Liver (tissue), 9 donors: Measurements from ENCODE around the gene JMJD1C. TPM values are rescaled to one million over a fixed set of nuclear protein-coding genes. Genes with fewer than 3 reads are reported as not detected.

Experiments used
- DNase-seq: peaks from one replicate; pipeline ENCODE4 v3.0.0-alpha.2; 2017; ENCODE audit warnings: low spot score
- H3K27ac ChIP-seq, 2 donors: one replicate each; pipeline ENCODE4 v1.7.0; 2013; ENCODE audit warnings: inconsistent platforms in 2 of 2, low read length in 2 of 2, control low read depth in 1 of 2, low read depth in 1 of 2, mild to moderate bottlenecking in 1 of 2
- H3K27me3 ChIP-seq, 4 donors: one replicate each; pipeline versions ENCODE4 v1.6.1 to v1.7.0; 2013; ENCODE audit warnings: low read length in 3 of 4, inconsistent platforms in 1 of 4, mild to moderate bottlenecking in 1 of 4, moderate library complexity in 1 of 4; ENCODE audit not compliant: control insufficient read depth in 4 of 4, insufficient read depth in 4 of 4
- H3K36me3 ChIP-seq, 4 donors: one replicate each; pipeline versions ENCODE4 v1.6.1 to v1.7.0; 2013; ENCODE audit warnings: low read length in 3 of 4, mild to moderate bottlenecking in 3 of 4, low read depth in 1 of 4, moderate library complexity in 1 of 4; ENCODE audit not compliant: control insufficient read depth in 4 of 4, insufficient read depth in 3 of 4
- H3K4me1 ChIP-seq, 4 donors: one replicate each; pipeline versions ENCODE4 v1.6.1 to v1.7.0; 2013; ENCODE audit warnings: low read length in 3 of 4, mild to moderate bottlenecking in 3 of 4, moderate library complexity in 1 of 4; ENCODE audit not compliant: control insufficient read depth in 4 of 4, insufficient read depth in 4 of 4
- H3K4me3 ChIP-seq, 3 donors: one replicate each; pipeline versions ENCODE4 v1.6.1 to v1.7.0; 2013; ENCODE audit warnings: low read length in 3 of 3, control low read depth in 1 of 3, low read depth in 1 of 3, mild to moderate bottlenecking in 1 of 3
- H3K9ac ChIP-seq, 2 donors: one replicate each; pipeline ENCODE4 v1.7.0; 2013; ENCODE audit warnings: low read length in 2 of 2, mild to moderate bottlenecking in 2 of 2, moderate library complexity in 2 of 2, control low read depth in 1 of 2, low read depth in 1 of 2
- H3K9me3 ChIP-seq, 4 donors: one replicate each; pipeline versions ENCODE4 v1.6.1 to v1.7.0; 2013; ENCODE audit warnings: low read length in 3 of 4; ENCODE audit not compliant: control insufficient read depth in 4 of 4
- CTCF ChIP-seq: fragments of 150-350 bp; IDR thresholded peaks from 2 replicates; pipeline ENCODE4 v1.5.1; 2017; ENCODE audit warnings: improper control_type of control experiment, low read depth, low read length; ENCODE audit not compliant: missing input control
- EGR1 ChIP-seq, 2 donors: IDR thresholded peaks; 2 replicates each; pipeline ENCODE4 v1.6.1; 2016 to 2018; ENCODE audit warnings: antibody characterized with exemption in 2 of 2, low read depth in 2 of 2
- FOXA1 ChIP-seq: IDR thresholded peaks from 2 replicates; pipeline ENCODE4 v1.6.1; 2016; ENCODE audit warnings: antibody characterized with exemption
- GABPA ChIP-seq, 2 donors: IDR thresholded peaks in 1 of 2; conservative IDR thresholded peaks in 1 of 2; 2 replicates each; pipeline ENCODE4 v1.6.1; 2016; ENCODE audit warnings: antibody characterized with exemption in 2 of 2, mild to moderate bottlenecking in 1 of 2, moderate library complexity in 1 of 2
- HNF4G ChIP-seq: IDR thresholded peaks from 2 replicates; pipeline ENCODE4 v1.6.1; 2016; ENCODE audit warnings: antibody characterized with exemption
- JUND ChIP-seq, 2 donors: IDR thresholded peaks; 2 replicates each; pipeline ENCODE4 v1.6.1; 2016; ENCODE audit warnings: antibody characterized with exemption in 2 of 2
- NR2F2 ChIP-seq: IDR thresholded peaks from 2 replicates; pipeline ENCODE4 v1.6.1; 2016; ENCODE audit warnings: antibody characterized with exemption
- RAD21 ChIP-seq, 2 donors: IDR thresholded peaks; 2 replicates each; pipeline ENCODE4 v1.6.1; 2016; ENCODE audit warnings: antibody characterized with exemption in 2 of 2, mild to moderate bottlenecking in 2 of 2
- RXRA ChIP-seq, 2 donors: IDR thresholded peaks; 2 replicates each; pipeline ENCODE4 v1.6.1; 2017 to 2018; ENCODE audit warnings: antibody characterized with exemption in 2 of 2, mild to moderate bottlenecking in 1 of 2
- ZBTB33 ChIP-seq: IDR thresholded peaks from 2 replicates; pipeline ENCODE4 v1.6.1; 2016; ENCODE audit warnings: antibody characterized with exemption
- WGBS: extraction: QIAGEN DNeasy Blood & Tissue Kit; methylation state at CpG from one replicate; pipeline ENCODE4 v1.1.7; 2013; 5-methylcytosine and 5-hydroxymethylcytosine counted together
- polyA plus RNA-seq, 2 donors: library from polyadenylated mRNA; stranded (reverse) in 1 of 2; unstranded in 1 of 2; fragments of 200-250 nt in 1 of 2; fragments of >200 nt in 1 of 2; fragmentation: Nextera tagmentation in 1 of 2; extraction: Ambion mirVana in 1 of 2; gene quantifications; one replicate each; pipeline versions ENCODE4 v1.2.1 to v1.2.3, GENCODE V29; 2013 to 2015
- total RNA-seq, 2 donors: library from RNA; depleted of rRNA; stranded (reverse); fragments of >200 nt; gene quantifications; one replicate each; pipeline ENCODE4 v1.2.3, GENCODE V29; 2014
- TF ChIP-seq, protein P1 (sequence below): IDR thresholded peaks from 2 replicates; pipeline ENCODE4 v1.6.1; 2016; ENCODE audit warnings: antibody characterized with exemption
- TF ChIP-seq, protein P2 (sequence below): IDR thresholded peaks from 2 replicates; pipeline ENCODE4 v1.6.1; 2016; ENCODE audit warnings: antibody characterized with exemption, mild to moderate bottlenecking
- donor health status: healthy.
- donor health status: healthy.
- donor health status: healthy.
- donor health status: healthy.
- donor health status: healthy.

JMJD1C gene
- total and polyA plus RNA-seq, 4 donors: 11.0 to 93.1 (median 56.0) TPM

GRCh38 chr10:63175534-63175933, 290.2 kb downstream of the JMJD1C start (continued):
- TF ChIP-seq ZBTB33: no peak
- no peak for TF ChIP-seq NR2F2
- TF ChIP-seq RXRA (IDR thresholded peaks at IDR 0.05): no peak
- TF ChIP-seq, protein P1, sequence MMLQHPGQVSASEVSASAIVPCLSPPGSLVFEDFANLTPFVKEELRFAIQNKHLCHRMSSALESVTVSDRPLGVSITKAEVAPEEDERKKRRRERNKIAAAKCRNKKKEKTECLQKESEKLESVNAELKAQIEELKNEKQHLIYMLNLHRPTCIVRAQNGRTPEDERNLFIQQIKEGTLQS: no peak

- 100% methylated on average over 1 of the region's 1 CpG for WGBS
- H3K27ac ChIP-seq: no peak overlapping the region
- no peaks in the 10 kb centered on the region for H3K9me3 ChIP-seq
- DNase-seq: no peak
- TF ChIP-seq, protein P2, sequence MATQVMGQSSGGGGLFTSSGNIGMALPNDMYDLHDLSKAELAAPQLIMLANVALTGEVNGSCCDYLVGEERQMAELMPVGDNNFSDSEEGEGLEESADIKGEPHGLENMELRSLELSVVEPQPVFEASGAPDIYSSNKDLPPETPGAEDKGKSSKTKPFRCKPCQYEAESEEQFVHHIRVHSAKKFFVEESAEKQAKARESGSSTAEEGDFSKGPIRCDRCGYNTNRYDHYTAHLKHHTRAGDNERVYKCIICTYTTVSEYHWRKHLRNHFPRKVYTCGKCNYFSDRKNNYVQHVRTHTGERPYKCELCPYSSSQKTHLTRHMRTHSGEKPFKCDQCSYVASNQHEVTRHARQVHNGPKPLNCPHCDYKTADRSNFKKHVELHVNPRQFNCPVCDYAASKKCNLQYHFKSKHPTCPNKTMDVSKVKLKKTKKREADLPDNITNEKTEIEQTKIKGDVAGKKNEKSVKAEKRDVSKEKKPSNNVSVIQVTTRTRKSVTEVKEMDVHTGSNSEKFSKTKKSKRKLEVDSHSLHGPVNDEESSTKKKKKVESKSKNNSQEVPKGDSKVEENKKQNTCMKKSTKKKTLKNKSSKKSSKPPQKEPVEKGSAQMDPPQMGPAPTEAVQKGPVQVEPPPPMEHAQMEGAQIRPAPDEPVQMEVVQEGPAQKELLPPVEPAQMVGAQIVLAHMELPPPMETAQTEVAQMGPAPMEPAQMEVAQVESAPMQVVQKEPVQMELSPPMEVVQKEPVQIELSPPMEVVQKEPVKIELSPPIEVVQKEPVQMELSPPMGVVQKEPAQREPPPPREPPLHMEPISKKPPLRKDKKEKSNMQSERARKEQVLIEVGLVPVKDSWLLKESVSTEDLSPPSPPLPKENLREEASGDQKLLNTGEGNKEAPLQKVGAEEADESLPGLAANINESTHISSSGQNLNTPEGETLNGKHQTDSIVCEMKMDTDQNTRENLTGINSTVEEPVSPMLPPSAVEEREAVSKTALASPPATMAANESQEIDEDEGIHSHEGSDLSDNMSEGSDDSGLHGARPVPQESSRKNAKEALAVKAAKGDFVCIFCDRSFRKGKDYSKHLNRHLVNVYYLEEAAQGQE: no peak
- no peak for TF ChIP-seq CTCF
- no peak for TF ChIP-seq NR2F2
- TF ChIP-seq HNF4G: no peak
- H3K27me3 ChIP-seq: no peaks in the 10 kb centered on the region
- peaks cover 2 to 41% (median 18%) of the 10 kb centered on the region in 4 donors for H3K4me1 ChIP-seq
- H3K4me3 ChIP-seq: no peak overlapping the region
- peaks cover 4 to 50% (median 40%) of the 10 kb centered on the region in 4 donors for H3K36me3 ChIP-seq
- no peak overlapping the region for H3K9ac ChIP-seq
Observed at GRCh38 chr10:63173468-63174232, 292.1 kb downstream of the JMJD1C start.

- Histone ChIP-seq H3K36me3 (peaks cover 2 to 40% (median 31%) of the 10 kb centered on the region in 4 donors), H3K9ac (no peak overlapping the region), H3K27ac (no peak overlapping the region), H3K4me3 (no peak overlapping the region), H3K4me1 (peaks cover 3 to 50% (median 21%) of the 10 kb centered on the region in 4 donors), H3K9me3 (no peaks in the 10 kb centered on the region), H3K27me3 (no peaks in the 10 kb centered on the region)
- 91% methylated on average over 1 of the region's 1 CpG for WGBS
- no peak for TF ChIP-seq GABPA (IDR thresholded peaks at IDR 0.05 in 1 of 2, conservative IDR thresholded peaks at IDR 0.05 in 1 of 2)
- TF ChIP-seq EGR1 (IDR thresholded peaks at IDR 0.05; ENCODE audit: low read depth in 2 of 2): no peak
- no peak for TF ChIP-seq JUND (IDR thresholded peaks at IDR 0.05)
- no peak for TF ChIP-seq RAD21 (IDR thresholded peaks at IDR 0.05)
- TF ChIP-seq FOXA1: no peak
- DNase-seq: no peak
Observed at GRCh38 chr10:63171926-63172325, 293.9 kb downstream of the JMJD1C start.
